Activated CD8-positive, alpha-beta memory T cell treated with anti-CD3 and anti-CD28 coated beads for 24 hours (primary cell): ENCODE data around the gene ACTRT2.

Source experiments
- DNase-seq: peaks from one replicate; pipeline ENCODE4 v3.0.0-alpha.2; 2020

The ACTRT2 gene

DNA sequence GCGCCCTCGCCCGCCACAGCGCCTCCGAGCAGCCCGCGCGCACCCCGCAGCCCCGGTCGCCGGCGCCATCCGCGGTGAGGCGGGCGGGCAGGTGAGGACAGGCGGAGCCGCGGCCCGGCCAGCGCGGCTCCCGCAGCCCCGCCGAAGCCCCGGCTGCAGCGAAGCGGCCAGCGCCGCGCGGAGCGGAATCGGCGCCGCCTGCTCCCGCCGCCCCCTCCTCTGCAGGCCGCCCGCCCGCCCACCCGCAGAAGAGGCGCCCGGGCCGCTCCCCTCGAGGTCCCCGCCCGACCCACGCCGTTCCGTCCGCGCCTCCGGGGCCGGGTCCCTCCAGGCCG lies 49.0 kb downstream of the ACTRT2 start:
- no peak for DNase-seq

GRCh38 chr1:3070644-3071564 lies 49.6 kb downstream of the ACTRT2 start:
- DNase-seq: no peak

- no peak for DNase-seq
Observed at GRCh38 chr1:3071565-3072390, 50.5 kb downstream of the ACTRT2 start.
